ENCODE results near the gene CDC20. TPM values are rescaled to one million over a fixed set of nuclear protein-coding genes. Genes with fewer than 3 reads are reported as not detected.

CDC20 gene
- total and polyA plus RNA-seq, 10 of the 15 experiments (the other 5 are each of a cell fraction or from before 2014, with no cell fraction given), result 36.3 to 347 (median 150) TPM

- no TSS peak for BruUV-seq (replicated peaks)
- in situ Hi-C loops (cut with MboI) (no loop called here), intact Hi-C loops (cut with micrococcal nuclease; ENCODE audit: unreplicated experiment) (no loop called here)
- H3K79me2 ChIP-seq (ENCODE audit: control insufficient read depth, insufficient read depth, low read length), result no peaks in the 10 kb centered on the region
- H2AFZ ChIP-seq (ENCODE audit: control insufficient read depth, low read depth, low read length), result no peak overlapping the region
- no peaks in the 10 kb centered on the region for H3K4me1 ChIP-seq (ENCODE audit: control insufficient read depth, insufficient read depth, low read length)
- ATAC-seq, result no peak
- no peak overlapping the region for H3K9ac ChIP-seq (ENCODE audit: control insufficient read depth, insufficient read depth, low read length)
- no peak for TF ChIP-seq E4F1 (IDR thresholded peaks at IDR 0.05; ENCODE audit: borderline replicate concordance, partially characterized antibody)
- no peak for TF ChIP-seq SREBF1 (IDR thresholded peaks at IDR 0.05; ENCODE audit: low read length)
- TF ChIP-seq BMI1 (IDR thresholded peaks at IDR 0.05; ENCODE audit: borderline replicate concordance), result no peak
- no peak for TF ChIP-seq SRF (IDR thresholded peaks at IDR 0.05; ENCODE audit: low read depth in 2 of 2, low read length in 2 of 2)
- no peak for TF ChIP-seq GABPA (IDR thresholded peaks at IDR 0.05; ENCODE audit: low read depth)
- no peak for TF ChIP-seq JUND (IDR thresholded peaks at IDR 0.05; ENCODE audit: low read depth, low read length)
- TF ChIP-seq CEBPB (IDR thresholded peaks at IDR 0.05; ENCODE audit: borderline replicate concordance in 1 of 2, low read depth in 2 of 2, low read length in 2 of 2), result no peak
- TF ChIP-seq ZNF622 (IDR thresholded peaks at IDR 0.05), result no peak
- TF ChIP-seq ZBTB33 (IDR thresholded peaks at IDR 0.05), result no peak
- TF ChIP-seq RBBP5 (conservative IDR thresholded peaks at IDR 0.05), result no peak
- no peak for TF ChIP-seq SIX5 (IDR thresholded peaks at IDR 0.05; ENCODE audit: low read depth, low read length, severe bottlenecking)
- SMC1A ChIA-PET (ENCODE audit: uncharacterized antibody, unreplicated experiment), result no interaction called here
- CTCF ChIA-PET, result no interaction called here
- H3K9me3 ChIP-seq (replicated peaks; ENCODE audit: control insufficient read depth, insufficient read depth, low read length), result no peaks in the 10 kb centered on the region
- POLR2A ChIA-PET, result no interaction called here
- no peaks in the 10 kb centered on the region for H4K20me1 ChIP-seq (ENCODE audit: control insufficient read depth, insufficient read depth)
- peaks cover 4 to 20% of the 10 kb centered on the region in 2 experiments for H3K36me3 ChIP-seq (ENCODE audit: control insufficient read depth in 2 of 2, insufficient read depth in 2 of 2, low read length in 1 of 2)
- RAD21 ChIA-PET (ENCODE audit: unreplicated experiment), result no interaction called here
- H3K4me3 ChIP-seq, result no peak overlapping the region
- 93% methylated on average over 2 of the region's 2 CpGs for WGBS (ENCODE audit: insufficient coverage, insufficient replicate concordance, low lambda C conversion rate, missing lambda C conversion rate)
- no peak for FAIRE-seq
- H3K27me3 ChIP-seq (replicated peaks in 1 of 2; ENCODE audit: control insufficient read depth in 2 of 2, insufficient read depth in 2 of 2, low read length in 1 of 2), result no peaks in the 10 kb centered on the region
- no peak for DNase-seq (ENCODE audit: low read depth, low spot score)
- H3K4me2 ChIP-seq (ENCODE audit: control insufficient read depth, insufficient read depth), result no peak overlapping the region
- H3K27ac ChIP-seq (ENCODE audit: control insufficient read depth, insufficient read depth), result no peak overlapping the region
Measured at GRCh38 chr1:43405876-43406234, 47.1 kb downstream of the CDC20 start.

Measured in GM12878 (cell line).